ENCODE data around the gene OAS2.

OAS2 gene

GRCh38 chr12:113059071-113059595, 80.8 kb downstream of the OAS2 start:
- DNase-seq (ENCODE audit: low spot score), result no peak

DNA sequence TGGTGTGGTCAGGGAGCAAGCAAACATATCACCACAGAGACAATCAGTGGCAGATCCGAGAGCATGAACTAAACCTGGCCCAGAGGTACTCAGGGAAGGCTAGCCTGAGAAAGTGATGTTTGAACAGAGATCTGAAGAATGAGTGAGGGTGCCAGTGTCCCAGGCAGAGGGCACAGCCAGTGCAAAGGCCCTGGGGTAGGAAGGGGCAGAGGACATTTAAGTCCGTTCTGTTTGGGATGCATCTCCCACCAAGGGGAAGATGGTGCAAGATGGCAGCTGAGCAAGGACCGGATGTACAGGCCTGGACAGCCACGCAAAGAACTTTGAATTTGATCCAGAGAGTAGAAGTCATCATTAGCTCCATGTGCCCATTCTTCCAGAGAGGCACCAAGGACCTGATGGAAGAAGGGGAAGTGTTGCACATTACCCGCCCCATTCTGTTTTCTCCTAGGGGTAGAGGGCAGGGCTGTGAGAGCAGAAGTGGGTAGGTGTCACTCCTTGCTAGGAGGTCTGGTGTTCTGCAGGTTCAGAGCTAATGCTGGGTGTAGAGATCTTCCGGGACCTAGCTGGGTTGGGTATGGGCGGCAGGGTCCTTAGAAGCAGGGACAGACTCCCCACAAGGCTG, 82.1 kb downstream of the OAS2 start:
- DNase-seq (ENCODE audit: low spot score), result no peak

GRCh38 chr12:113061061-113061694, 82.9 kb downstream of the OAS2 start:
- DNase-seq (ENCODE audit: low spot score), result no peak

Measured in SW480 (cell line).